Measurements from ENCODE around the gene CSRNP3. TPM values are rescaled to one million over a fixed set of nuclear protein-coding genes. Genes with fewer than 3 reads are reported as not detected.

The CSRNP3 gene
- total RNA-seq, 1 donor from 2014 or later, result not detected

DNA sequence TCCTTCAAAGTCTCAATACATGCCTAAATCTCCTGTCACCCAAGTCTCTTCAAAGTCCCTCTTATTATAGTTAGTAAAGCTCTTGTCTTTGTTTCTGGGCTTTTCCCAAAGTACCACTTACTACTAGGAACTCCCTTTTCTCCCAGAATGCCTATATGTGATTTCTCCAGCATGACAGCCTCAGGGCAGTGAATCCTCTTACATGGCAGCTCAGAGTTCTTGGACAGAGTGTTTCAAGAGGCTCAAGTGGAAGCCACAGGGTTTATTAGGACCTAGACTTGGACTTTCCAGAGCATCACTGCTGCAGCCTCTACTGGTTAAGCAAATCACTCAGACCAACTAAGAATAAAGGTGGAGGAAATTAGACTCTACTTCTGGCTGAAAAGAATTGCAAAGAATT lies 98.9 kb downstream of the CSRNP3 start:
- ATAC-seq (ENCODE audit: low read depth), result no peak
- no peaks in the 10 kb centered on the region for H3K36me3 Mint-ChIP-seq (ENCODE audit: low read depth)
- ChIA-PET CTCF (no interaction called here), POLR2A (no interaction called here)
- TF ChIP-seq, protein P1, sequence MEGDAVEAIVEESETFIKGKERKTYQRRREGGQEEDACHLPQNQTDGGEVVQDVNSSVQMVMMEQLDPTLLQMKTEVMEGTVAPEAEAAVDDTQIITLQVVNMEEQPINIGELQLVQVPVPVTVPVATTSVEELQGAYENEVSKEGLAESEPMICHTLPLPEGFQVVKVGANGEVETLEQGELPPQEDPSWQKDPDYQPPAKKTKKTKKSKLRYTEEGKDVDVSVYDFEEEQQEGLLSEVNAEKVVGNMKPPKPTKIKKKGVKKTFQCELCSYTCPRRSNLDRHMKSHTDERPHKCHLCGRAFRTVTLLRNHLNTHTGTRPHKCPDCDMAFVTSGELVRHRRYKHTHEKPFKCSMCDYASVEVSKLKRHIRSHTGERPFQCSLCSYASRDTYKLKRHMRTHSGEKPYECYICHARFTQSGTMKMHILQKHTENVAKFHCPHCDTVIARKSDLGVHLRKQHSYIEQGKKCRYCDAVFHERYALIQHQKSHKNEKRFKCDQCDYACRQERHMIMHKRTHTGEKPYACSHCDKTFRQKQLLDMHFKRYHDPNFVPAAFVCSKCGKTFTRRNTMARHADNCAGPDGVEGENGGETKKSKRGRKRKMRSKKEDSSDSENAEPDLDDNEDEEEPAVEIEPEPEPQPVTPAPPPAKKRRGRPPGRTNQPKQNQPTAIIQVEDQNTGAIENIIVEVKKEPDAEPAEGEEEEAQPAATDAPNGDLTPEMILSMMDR (IDR thresholded peaks at IDR 0.05), result no peak
- intact Hi-C loops (cut with micrococcal nuclease), result no loop called here
- H3K27ac Mint-ChIP-seq, result no peak overlapping the region
- no peaks in the 10 kb centered on the region for H3K4me1 Mint-ChIP-seq
- no peaks in the 10 kb centered on the region for H3K9me3 Mint-ChIP-seq
- no peak for DNase-seq
- H3K4me3 Mint-ChIP-seq, result no peak overlapping the region
- peaks cover 4% of the 10 kb centered on the region for H3K27me3 Mint-ChIP-seq

DNA sequence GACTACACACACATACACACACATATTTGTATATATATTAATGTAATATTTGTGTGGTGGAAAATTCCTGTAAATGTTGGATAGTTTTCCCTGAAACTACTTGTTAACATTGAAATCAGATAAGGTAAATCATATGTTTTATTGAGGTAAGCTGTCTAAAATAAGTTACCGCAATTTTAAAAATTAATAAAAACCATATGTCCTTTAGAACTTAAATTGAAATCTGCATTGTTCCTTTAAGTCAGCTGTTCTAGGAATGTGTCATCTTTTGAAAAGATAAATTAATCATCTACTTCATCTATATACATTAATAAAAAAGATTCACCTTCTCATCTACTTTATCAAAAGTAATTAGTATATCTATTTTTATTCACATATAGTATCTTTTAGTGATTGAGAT lies 102.0 kb downstream of the CSRNP3 start:
- Mint-ChIP-seq H3K27me3 (peaks cover 11% of the 10 kb centered on the region), H3K4me1 (peaks cover 4% of the 10 kb centered on the region), H3K27ac (no peak overlapping the region), H3K4me3 (no peak overlapping the region), H3K36me3 (ENCODE audit: low read depth) (no peaks in the 10 kb centered on the region), H3K9me3 (no peaks in the 10 kb centered on the region)
- ChIA-PET POLR2A (no interaction called here), CTCF (no interaction called here)
- TF ChIP-seq, protein P1 (IDR thresholded peaks at IDR 0.05), result no peak
- no peak for DNase-seq
- intact Hi-C loops (cut with micrococcal nuclease), result loop anchor here (5.0 kb wide), 1 partner anchor 41 kb away; no protein-coding TSS in a partner anchor
- no peak for ATAC-seq (ENCODE audit: low read depth)

DNA sequence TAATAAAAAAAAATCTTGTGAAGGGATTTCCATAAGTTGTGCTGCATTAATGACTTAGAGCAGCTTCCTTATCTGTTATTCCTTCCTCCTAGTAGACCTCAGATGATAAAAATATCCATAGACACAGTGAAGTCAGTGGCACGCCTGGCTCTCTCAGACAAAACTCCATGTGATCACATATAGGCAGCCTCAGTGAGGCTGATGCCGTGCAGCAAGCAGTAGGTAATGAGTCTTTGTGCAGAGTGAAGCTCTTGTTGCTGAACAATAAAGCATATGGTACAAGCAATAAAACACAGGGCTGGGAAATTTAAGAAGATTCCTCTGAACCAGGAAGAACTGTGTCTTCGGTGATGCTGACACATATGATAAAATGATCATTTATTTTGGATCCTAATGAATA lies 102.7 kb downstream of the CSRNP3 start:
- ATAC-seq (ENCODE audit: low read depth) (no peak), DNase-seq (no peak)
- CTCF ChIA-PET, result no interaction called here
- Mint-ChIP-seq H3K4me1 (peaks cover 4% of the 10 kb centered on the region), H3K9me3 (no peaks in the 10 kb centered on the region), H3K4me3 (no peak overlapping the region), H3K36me3 (ENCODE audit: low read depth) (no peaks in the 10 kb centered on the region), H3K27me3 (peaks cover 9% of the 10 kb centered on the region), H3K27ac (no peak overlapping the region)
- intact Hi-C loops (cut with micrococcal nuclease), result loop anchor here (5.0 kb wide), 1 partner anchor 40 kb away; no protein-coding TSS in a partner anchor
- TF ChIP-seq, protein P1 (IDR thresholded peaks at IDR 0.05), result no peak
- POLR2A ChIA-PET, result no interaction called here

DNA sequence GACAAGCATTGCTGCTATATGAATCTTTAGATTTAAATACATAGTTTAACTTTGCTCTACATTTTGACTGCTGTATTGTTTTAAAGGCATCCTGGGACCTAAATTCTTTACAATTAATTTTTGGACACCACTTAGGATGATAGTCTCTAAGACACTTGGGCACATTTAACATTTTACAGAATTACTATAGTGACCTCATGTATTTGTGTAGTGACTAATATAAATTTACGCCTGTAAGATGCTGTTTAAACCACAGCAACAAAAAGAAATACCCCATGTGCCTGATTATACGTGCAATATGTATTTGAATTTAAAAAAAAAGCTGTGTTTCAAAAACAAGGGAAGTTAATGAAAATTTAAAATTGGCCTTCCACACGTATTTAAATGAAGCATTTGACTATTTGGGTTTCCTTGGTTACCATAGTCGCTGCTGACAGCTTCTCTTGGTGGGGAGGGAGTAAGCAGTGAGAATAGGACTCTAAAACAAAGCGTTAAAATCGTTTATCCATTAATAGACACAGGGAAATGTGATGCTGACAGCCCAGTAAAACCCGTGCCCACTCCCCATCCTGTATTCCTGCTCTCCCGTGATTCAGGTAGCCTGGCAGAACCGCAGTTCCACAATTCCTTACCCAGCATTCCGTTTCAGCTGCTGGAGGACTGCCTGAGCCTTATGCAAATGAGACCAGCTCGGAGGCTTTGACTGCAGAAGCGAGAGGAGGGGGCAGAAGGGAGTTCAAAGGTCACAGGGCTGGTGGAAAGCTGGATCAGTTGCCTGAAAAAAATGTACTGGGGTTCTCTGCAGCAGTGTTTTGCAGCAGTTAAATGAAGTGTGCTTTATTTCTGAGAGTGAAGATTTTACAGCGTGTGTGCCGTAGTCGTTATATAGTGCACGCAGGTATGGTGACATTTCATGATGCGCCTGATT lies 104.3 kb downstream of the CSRNP3 start:
- no peak for ATAC-seq (ENCODE audit: low read depth)
- TF ChIP-seq, protein P1 (IDR thresholded peaks at IDR 0.05), result no peak
- ChIA-PET CTCF (no interaction called here), POLR2A (no interaction called here)
- Mint-ChIP-seq H3K9me3 (no peaks in the 10 kb centered on the region), H3K27me3 (peaks cover 6% of the 10 kb centered on the region), H3K4me3 (peak overlapping the region; percentile 28), H3K27ac (no peak overlapping the region), H3K4me1 (peaks cover 4% of the 10 kb centered on the region), H3K36me3 (ENCODE audit: low read depth) (no peaks in the 10 kb centered on the region)
- no peak for DNase-seq
- intact Hi-C loops (cut with micrococcal nuclease), result loop anchor here (5.0 kb wide), 1 partner anchor 39 kb away; no protein-coding TSS in a partner anchor

DNA sequence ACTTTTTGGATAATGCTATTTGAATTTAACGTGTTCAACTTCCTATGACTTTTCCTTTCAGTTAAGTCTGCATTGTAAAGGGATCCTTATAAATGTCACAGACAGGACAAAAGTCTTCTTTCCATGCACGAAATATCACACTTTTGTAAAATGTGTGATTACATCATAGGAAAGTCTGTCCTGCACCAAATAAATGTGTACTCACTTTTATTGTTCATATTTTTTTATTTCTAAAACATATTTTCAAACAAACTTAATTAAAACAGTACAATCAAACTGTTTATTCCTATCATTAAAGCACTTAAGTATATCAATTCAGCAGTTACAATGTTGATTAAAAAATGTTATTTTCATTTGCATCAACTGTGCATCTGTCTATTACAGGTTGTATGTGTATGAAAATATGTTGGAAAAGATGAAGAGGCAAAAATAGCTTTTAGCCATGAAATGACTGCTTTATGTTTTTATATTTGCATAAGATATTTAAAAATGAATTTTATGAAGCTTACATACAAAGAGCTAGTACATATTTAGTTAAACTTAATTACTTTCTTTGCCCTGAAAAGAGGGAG lies 105.6 kb downstream of the CSRNP3 start:
- Mint-ChIP-seq H3K36me3 (ENCODE audit: low read depth) (no peaks in the 10 kb centered on the region), H3K9me3 (no peaks in the 10 kb centered on the region), H3K27ac (no peak overlapping the region), H3K4me3 (no peak overlapping the region), H3K27me3 (peaks cover 6% of the 10 kb centered on the region), H3K4me1 (peaks cover 4% of the 10 kb centered on the region)
- CTCF ChIA-PET, result no interaction called here
- no peak for DNase-seq
- TF ChIP-seq, protein P1 (IDR thresholded peaks at IDR 0.05), result no peak
- POLR2A ChIA-PET, result no interaction called here
- no peak for ATAC-seq (ENCODE audit: low read depth)
- intact Hi-C loops (cut with micrococcal nuclease), result no loop called here

Measured in activated B cell treated with CpG ODN at 0.5 μM for 24 hours (primary cell).